ENCODE results near the gene JAK1. TPM values are rescaled to one million over a fixed set of nuclear protein-coding genes. Genes with fewer than 3 reads are reported as not detected.

JAK1 gene
- total RNA-seq, 1 experiment from 2014 or later = 27.8 TPM

DNA sequence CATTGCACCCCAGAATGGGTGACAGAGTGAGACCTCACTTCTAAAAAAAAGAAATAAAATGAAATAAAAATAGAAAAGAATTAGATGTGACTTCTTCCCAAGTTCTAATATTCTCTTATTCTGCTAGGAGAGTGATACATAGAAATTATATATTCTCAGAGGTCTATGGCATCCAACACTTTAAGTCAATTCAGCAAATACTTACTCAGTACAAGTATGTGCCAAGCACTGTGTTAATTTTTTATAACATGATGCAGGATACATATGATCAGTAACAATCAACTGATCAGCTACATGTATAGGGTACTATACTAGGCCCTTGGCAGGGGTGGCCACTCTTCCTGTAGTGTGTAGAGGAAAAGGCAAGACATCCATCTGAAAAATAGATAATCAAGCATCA lies 13.0 kb upstream of the JAK1 start (continued):
- TF ChIP-seq, protein P1, sequence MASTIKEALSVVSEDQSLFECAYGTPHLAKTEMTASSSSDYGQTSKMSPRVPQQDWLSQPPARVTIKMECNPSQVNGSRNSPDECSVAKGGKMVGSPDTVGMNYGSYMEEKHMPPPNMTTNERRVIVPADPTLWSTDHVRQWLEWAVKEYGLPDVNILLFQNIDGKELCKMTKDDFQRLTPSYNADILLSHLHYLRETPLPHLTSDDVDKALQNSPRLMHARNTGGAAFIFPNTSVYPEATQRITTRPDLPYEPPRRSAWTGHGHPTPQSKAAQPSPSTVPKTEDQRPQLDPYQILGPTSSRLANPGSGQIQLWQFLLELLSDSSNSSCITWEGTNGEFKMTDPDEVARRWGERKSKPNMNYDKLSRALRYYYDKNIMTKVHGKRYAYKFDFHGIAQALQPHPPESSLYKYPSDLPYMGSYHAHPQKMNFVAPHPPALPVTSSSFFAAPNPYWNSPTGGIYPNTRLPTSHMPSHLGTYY (CRISPR knock-in tag; IDR thresholded peaks at IDR 0.05) = no peak
- no peak for TF ChIP-seq CBFB (CRISPR knock-in tag; IDR thresholded peaks at IDR 0.05; ENCODE audit: low read depth)
- TF ChIP-seq, protein P2, sequence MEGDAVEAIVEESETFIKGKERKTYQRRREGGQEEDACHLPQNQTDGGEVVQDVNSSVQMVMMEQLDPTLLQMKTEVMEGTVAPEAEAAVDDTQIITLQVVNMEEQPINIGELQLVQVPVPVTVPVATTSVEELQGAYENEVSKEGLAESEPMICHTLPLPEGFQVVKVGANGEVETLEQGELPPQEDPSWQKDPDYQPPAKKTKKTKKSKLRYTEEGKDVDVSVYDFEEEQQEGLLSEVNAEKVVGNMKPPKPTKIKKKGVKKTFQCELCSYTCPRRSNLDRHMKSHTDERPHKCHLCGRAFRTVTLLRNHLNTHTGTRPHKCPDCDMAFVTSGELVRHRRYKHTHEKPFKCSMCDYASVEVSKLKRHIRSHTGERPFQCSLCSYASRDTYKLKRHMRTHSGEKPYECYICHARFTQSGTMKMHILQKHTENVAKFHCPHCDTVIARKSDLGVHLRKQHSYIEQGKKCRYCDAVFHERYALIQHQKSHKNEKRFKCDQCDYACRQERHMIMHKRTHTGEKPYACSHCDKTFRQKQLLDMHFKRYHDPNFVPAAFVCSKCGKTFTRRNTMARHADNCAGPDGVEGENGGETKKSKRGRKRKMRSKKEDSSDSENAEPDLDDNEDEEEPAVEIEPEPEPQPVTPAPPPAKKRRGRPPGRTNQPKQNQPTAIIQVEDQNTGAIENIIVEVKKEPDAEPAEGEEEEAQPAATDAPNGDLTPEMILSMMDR (IDR thresholded peaks at IDR 0.05) = no peak
- no peak for TF ChIP-seq SMAD3 (CRISPR knock-in tag; IDR thresholded peaks at IDR 0.05; ENCODE audit: borderline replicate concordance)
- TF ChIP-seq NFYB (CRISPR knock-in tag; conservative IDR thresholded peaks at IDR 0.05; ENCODE audit: low read depth) = no peak
- TF ChIP-seq ZNF219 (CRISPR knock-in tag; IDR thresholded peaks at IDR 0.05; ENCODE audit: borderline replicate concordance) = no peak
- TF ChIP-seq, protein P3, sequence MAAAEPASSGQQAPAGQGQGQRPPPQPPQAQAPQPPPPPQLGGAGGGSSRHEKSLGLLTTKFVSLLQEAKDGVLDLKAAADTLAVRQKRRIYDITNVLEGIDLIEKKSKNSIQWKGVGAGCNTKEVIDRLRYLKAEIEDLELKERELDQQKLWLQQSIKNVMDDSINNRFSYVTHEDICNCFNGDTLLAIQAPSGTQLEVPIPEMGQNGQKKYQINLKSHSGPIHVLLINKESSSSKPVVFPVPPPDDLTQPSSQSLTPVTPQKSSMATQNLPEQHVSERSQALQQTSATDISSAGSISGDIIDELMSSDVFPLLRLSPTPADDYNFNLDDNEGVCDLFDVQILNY (CRISPR knock-in tag; IDR thresholded peaks at IDR 0.05) = no peak
- no peak for TF ChIP-seq ZNF263 (CRISPR knock-in tag; IDR thresholded peaks at IDR 0.05; ENCODE audit: low read depth)
- no peak for TF ChIP-seq ELF4 (CRISPR knock-in tag; IDR thresholded peaks at IDR 0.05; ENCODE audit: low read depth)
- TF ChIP-seq ZNF396 (CRISPR knock-in tag; IDR thresholded peaks at IDR 0.05; ENCODE audit: borderline replicate concordance) = no peak
- TF ChIP-seq ZNF121 (CRISPR knock-in tag; IDR thresholded peaks at IDR 0.05) = no peak
- TF ChIP-seq, protein P4, sequence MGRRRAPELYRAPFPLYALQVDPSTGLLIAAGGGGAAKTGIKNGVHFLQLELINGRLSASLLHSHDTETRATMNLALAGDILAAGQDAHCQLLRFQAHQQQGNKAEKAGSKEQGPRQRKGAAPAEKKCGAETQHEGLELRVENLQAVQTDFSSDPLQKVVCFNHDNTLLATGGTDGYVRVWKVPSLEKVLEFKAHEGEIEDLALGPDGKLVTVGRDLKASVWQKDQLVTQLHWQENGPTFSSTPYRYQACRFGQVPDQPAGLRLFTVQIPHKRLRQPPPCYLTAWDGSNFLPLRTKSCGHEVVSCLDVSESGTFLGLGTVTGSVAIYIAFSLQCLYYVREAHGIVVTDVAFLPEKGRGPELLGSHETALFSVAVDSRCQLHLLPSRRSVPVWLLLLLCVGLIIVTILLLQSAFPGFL (CRISPR knock-in tag; IDR thresholded peaks at IDR 0.05; ENCODE audit: borderline replicate concordance) = no peak
- TF ChIP-seq, protein P5, sequence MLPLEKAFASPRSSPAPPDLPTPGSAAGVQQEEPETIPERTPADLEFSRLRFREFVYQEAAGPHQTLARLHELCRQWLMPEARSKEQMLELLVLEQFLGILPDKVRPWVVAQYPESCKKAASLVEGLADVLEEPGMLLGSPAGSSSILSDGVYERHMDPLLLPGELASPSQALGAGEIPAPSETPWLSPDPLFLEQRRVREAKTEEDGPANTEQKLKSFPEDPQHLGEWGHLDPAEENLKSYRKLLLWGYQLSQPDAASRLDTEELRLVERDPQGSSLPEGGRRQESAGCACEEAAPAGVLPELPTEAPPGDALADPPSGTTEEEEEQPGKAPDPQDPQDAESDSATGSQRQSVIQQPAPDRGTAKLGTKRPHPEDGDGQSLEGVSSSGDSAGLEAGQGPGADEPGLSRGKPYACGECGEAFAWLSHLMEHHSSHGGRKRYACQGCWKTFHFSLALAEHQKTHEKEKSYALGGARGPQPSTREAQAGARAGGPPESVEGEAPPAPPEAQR (CRISPR knock-in tag; IDR thresholded peaks at IDR 0.05) = no peak
- TF ChIP-seq, protein P6, sequence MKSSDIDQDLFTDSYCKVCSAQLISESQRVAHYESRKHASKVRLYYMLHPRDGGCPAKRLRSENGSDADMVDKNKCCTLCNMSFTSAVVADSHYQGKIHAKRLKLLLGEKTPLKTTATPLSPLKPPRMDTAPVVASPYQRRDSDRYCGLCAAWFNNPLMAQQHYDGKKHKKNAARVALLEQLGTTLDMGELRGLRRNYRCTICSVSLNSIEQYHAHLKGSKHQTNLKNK (CRISPR knock-in tag; IDR thresholded peaks at IDR 0.05) = no peak
- no peak for TF ChIP-seq JUN (CRISPR knock-in tag; IDR thresholded peaks at IDR 0.05)
- no peak for TF ChIP-seq ZNF232 (CRISPR knock-in tag; IDR thresholded peaks at IDR 0.05)

DNA sequence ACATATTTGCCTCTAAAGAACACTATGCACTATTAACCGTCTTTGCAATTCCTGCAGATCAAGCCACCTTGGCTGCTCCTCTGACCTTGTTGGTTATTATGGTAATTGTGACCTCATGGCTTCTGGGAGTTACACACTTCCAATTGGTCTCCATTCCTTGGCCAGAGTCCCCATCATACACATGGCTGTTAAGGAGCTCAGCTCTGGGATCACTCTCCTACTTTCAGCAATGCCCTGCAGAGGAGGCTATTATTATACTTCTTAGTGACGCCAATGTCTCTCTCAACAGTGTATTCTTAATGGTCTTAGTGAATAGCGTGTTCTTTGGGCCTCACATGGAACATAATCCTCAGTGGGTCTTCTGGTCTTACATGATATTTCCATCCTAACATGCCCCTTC lies 10.0 kb upstream of the JAK1 start:
- Mint-ChIP-seq H3K4me3 (no peak overlapping the region), H3K9me3 (peaks cover 8% of the 10 kb centered on the region; the same call in 1 of the 2 replicates), H3K36me3 (no peaks in the 10 kb centered on the region), H3K4me1 (peaks cover 12% of the 10 kb centered on the region), H3K27ac (no peak overlapping the region), H3K27me3 (ENCODE audit: low read depth) (peaks cover 2% of the 10 kb centered on the region; the same call in 1 of the 2 replicates)
- CTCF ChIA-PET = interaction anchor here (0.8 kb wide), 1 partner anchor 8 kb away, joined by 3 read pairs; no protein-coding TSS in a partner anchor
- no peak for DNase-seq (ENCODE audit: low spot score)
- TF ChIP-seq FOXK1 (CRISPR knock-in tag; IDR thresholded peaks at IDR 0.05) = no peak
- no peak for TF ChIP-seq JAZF1 (CRISPR knock-in tag; IDR thresholded peaks at IDR 0.05)
- no peak for TF ChIP-seq PRRX2 (CRISPR knock-in tag; IDR thresholded peaks at IDR 0.05)
- TF ChIP-seq, protein P1 (CRISPR knock-in tag; IDR thresholded peaks at IDR 0.05) = no peak
- TF ChIP-seq, protein P7, sequence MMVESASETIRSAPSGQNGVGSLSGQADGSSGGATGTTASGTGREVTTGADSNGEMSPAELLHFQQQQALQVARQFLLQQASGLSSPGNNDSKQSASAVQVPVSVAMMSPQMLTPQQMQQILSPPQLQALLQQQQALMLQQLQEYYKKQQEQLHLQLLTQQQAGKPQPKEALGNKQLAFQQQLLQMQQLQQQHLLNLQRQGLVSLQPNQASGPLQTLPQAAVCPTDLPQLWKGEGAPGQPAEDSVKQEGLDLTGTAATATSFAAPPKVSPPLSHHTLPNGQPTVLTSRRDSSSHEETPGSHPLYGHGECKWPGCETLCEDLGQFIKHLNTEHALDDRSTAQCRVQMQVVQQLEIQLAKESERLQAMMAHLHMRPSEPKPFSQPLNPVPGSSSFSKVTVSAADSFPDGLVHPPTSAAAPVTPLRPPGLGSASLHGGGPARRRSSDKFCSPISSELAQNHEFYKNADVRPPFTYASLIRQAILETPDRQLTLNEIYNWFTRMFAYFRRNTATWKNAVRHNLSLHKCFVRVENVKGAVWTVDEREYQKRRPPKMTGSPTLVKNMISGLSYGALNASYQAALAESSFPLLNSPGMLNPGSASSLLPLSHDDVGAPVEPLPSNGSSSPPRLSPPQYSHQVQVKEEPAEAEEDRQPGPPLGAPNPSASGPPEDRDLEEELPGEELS (CRISPR knock-in tag; IDR thresholded peaks at IDR 0.05) = no peak
- TF ChIP-seq NR1H2 (CRISPR knock-in tag; IDR thresholded peaks at IDR 0.05) = no peak
- TF ChIP-seq KAT7 (CRISPR knock-in tag; IDR thresholded peaks at IDR 0.05; ENCODE audit: borderline replicate concordance) = no peak
- TF ChIP-seq, protein P8, sequence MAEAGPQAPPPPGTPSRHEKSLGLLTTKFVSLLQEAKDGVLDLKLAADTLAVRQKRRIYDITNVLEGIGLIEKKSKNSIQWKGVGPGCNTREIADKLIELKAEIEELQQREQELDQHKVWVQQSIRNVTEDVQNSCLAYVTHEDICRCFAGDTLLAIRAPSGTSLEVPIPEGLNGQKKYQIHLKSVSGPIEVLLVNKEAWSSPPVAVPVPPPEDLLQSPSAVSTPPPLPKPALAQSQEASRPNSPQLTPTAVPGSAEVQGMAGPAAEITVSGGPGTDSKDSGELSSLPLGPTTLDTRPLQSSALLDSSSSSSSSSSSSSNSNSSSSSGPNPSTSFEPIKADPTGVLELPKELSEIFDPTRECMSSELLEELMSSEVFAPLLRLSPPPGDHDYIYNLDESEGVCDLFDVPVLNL (CRISPR knock-in tag; IDR thresholded peaks at IDR 0.05; ENCODE audit: borderline replicate concordance, low read depth) = no peak
- TF ChIP-seq RELA (CRISPR knock-in tag; IDR thresholded peaks at IDR 0.05; ENCODE audit: borderline replicate concordance) = no peak
- no peak for TF ChIP-seq ZNF317 (CRISPR knock-in tag; IDR thresholded peaks at IDR 0.05; ENCODE audit: borderline replicate concordance, low read depth)
- no peak for ATAC-seq
- POLR2A ChIA-PET = no interaction called here

Data from WTC11 (cell line).